Measurements from ENCODE around the gene UBE3D. TPM values are rescaled to one million over a fixed set of nuclear protein-coding genes. Genes with fewer than 3 reads are reported as not detected.

UBE3D gene
- total and polyA plus RNA-seq, 4 donors, result 2.8 to 21.2 (median 6.5) TPM

- peaks cover 0 to 2% (median 0%) of the 10 kb centered on the region in 5 donors for H3K4me1 ChIP-seq (ENCODE audit: control insufficient read depth in 5 of 5, insufficient read depth in 5 of 5, low read length in 5 of 5)
- ATAC-seq (ENCODE audit: insufficient read depth, low FRiP score) (no peak), DNase-seq (no peak)
- WGBS, 2 donors, result 18 to 24% methylated on average over 1 of the region's 1 CpG
- H3K4me3 ChIP-seq, result no peak overlapping the region
- no peaks in the 10 kb centered on the region for H3K27me3 ChIP-seq (ENCODE audit: control insufficient read depth in 3 of 3, insufficient read depth in 3 of 3, low read length in 2 of 3)
- peaks cover 0 to 4% (median 0%) of the 10 kb centered on the region in 4 donors for H3K9me3 ChIP-seq (ENCODE audit: control insufficient read depth in 4 of 4, insufficient read depth in 3 of 4, low read length in 3 of 4)
- peaks cover 0 to 8% (median 0%) of the 10 kb centered on the region in 4 donors for H3K36me3 ChIP-seq (ENCODE audit: control insufficient read depth in 4 of 4, insufficient read depth in 4 of 4, low read length in 4 of 4)
- H3K27ac ChIP-seq (ENCODE audit: low read depth in 1 of 2, low read length in 1 of 2), result no peak overlapping the region
- no peak overlapping the region for H3K9ac ChIP-seq (ENCODE audit: insufficient read depth in 1 of 2, low read length in 2 of 2)
- TF ChIP-seq, protein P1, sequence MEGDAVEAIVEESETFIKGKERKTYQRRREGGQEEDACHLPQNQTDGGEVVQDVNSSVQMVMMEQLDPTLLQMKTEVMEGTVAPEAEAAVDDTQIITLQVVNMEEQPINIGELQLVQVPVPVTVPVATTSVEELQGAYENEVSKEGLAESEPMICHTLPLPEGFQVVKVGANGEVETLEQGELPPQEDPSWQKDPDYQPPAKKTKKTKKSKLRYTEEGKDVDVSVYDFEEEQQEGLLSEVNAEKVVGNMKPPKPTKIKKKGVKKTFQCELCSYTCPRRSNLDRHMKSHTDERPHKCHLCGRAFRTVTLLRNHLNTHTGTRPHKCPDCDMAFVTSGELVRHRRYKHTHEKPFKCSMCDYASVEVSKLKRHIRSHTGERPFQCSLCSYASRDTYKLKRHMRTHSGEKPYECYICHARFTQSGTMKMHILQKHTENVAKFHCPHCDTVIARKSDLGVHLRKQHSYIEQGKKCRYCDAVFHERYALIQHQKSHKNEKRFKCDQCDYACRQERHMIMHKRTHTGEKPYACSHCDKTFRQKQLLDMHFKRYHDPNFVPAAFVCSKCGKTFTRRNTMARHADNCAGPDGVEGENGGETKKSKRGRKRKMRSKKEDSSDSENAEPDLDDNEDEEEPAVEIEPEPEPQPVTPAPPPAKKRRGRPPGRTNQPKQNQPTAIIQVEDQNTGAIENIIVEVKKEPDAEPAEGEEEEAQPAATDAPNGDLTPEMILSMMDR (IDR thresholded peaks at IDR 0.05; ENCODE audit: control extremely low read depth, extremely low read depth), result no peak
These were observed 57.0 kb downstream of the UBE3D start for GRCh38 chr6:83008626-83009025.

- ATAC-seq (ENCODE audit: insufficient read depth, low FRiP score), result no peak
- TF ChIP-seq, protein P1 (IDR thresholded peaks at IDR 0.05; ENCODE audit: control extremely low read depth, extremely low read depth), result no peak
- no peak overlapping the region for H3K27ac ChIP-seq (ENCODE audit: low read depth in 1 of 2, low read length in 1 of 2)
- H3K36me3 ChIP-seq (ENCODE audit: control insufficient read depth in 4 of 4, insufficient read depth in 4 of 4, low read length in 4 of 4), result no peaks in the 10 kb centered on the region
- 88 to 92% methylated on average over 2 of the region's 2 CpGs for WGBS, 2 donors
- peaks cover 0 to 2% (median 0%) of the 10 kb centered on the region in 4 donors for H3K9me3 ChIP-seq (ENCODE audit: control insufficient read depth in 4 of 4, insufficient read depth in 3 of 4, low read length in 3 of 4)
- H3K27me3 ChIP-seq (ENCODE audit: control insufficient read depth in 3 of 3, insufficient read depth in 3 of 3, low read length in 2 of 3), result no peaks in the 10 kb centered on the region
- H3K9ac ChIP-seq (ENCODE audit: insufficient read depth in 1 of 2, low read length in 2 of 2), result no peak overlapping the region
- no peak overlapping the region for H3K4me3 ChIP-seq
- DNase-seq, result no peak
- peaks cover 0 to 2% (median 0%) of the 10 kb centered on the region in 5 donors for H3K4me1 ChIP-seq (ENCODE audit: control insufficient read depth in 5 of 5, insufficient read depth in 5 of 5, low read length in 5 of 5)
These were observed 59.3 kb downstream of the UBE3D start for GRCh38 chr6:83006270-83006905.

GRCh38 chr6:82996156-82996555 is 69.5 kb downstream of the UBE3D start:
- TF ChIP-seq, protein P1 (IDR thresholded peaks at IDR 0.05; ENCODE audit: control extremely low read depth, extremely low read depth), result no peak
- Histone ChIP-seq H3K9ac (ENCODE audit: insufficient read depth in 1 of 2, low read length in 2 of 2) (no peak overlapping the region), H3K27me3 (ENCODE audit: control insufficient read depth in 3 of 3, insufficient read depth in 3 of 3, low read length in 2 of 3) (no peaks in the 10 kb centered on the region), H3K36me3 (ENCODE audit: control insufficient read depth in 4 of 4, insufficient read depth in 4 of 4, low read length in 4 of 4) (peaks cover 0 to 2% (median 0%) of the 10 kb centered on the region in 4 donors), H3K4me1 (ENCODE audit: control insufficient read depth in 5 of 5, insufficient read depth in 5 of 5, low read length in 5 of 5) (no peaks in the 10 kb centered on the region), H3K27ac (ENCODE audit: low read depth in 1 of 2, low read length in 1 of 2) (no peak overlapping the region), H3K9me3 (ENCODE audit: control insufficient read depth in 4 of 4, insufficient read depth in 3 of 4, low read length in 3 of 4) (no peaks in the 10 kb centered on the region), H3K4me3 (no peak overlapping the region)
- DNase-seq (no peak), ATAC-seq (ENCODE audit: insufficient read depth, low FRiP score) (no peak)

- Histone ChIP-seq H3K27me3 (ENCODE audit: control insufficient read depth in 3 of 3, insufficient read depth in 3 of 3, low read length in 2 of 3) (no peaks in the 10 kb centered on the region), H3K9ac (ENCODE audit: insufficient read depth in 1 of 2, low read length in 2 of 2) (no peak overlapping the region), H3K27ac (ENCODE audit: low read depth in 1 of 2, low read length in 1 of 2) (no peak overlapping the region), H3K36me3 (ENCODE audit: control insufficient read depth in 4 of 4, insufficient read depth in 4 of 4, low read length in 4 of 4) (peaks cover 0 to 2% (median under 1%) of the 10 kb centered on the region in 4 donors), H3K9me3 (ENCODE audit: control insufficient read depth in 4 of 4, insufficient read depth in 3 of 4, low read length in 3 of 4) (no peaks in the 10 kb centered on the region), H3K4me1 (ENCODE audit: control insufficient read depth in 5 of 5, insufficient read depth in 5 of 5, low read length in 5 of 5) (no peaks in the 10 kb centered on the region), H3K4me3 (no peak overlapping the region)
- no peak for DNase-seq
- 51 to 70% methylated on average over 3 of the region's 3 CpGs for WGBS, 2 donors
- ATAC-seq (ENCODE audit: insufficient read depth, low FRiP score), result no peak
- TF ChIP-seq, protein P1 (IDR thresholded peaks at IDR 0.05; ENCODE audit: control extremely low read depth, extremely low read depth), result no peak
These were observed 70.6 kb downstream of the UBE3D start for GRCh38 chr6:82995066-82995465.

Measured in lung (tissue), 12 donors.